ENCODE data around the gene ENPP1.

ENPP1 gene

DNA sequence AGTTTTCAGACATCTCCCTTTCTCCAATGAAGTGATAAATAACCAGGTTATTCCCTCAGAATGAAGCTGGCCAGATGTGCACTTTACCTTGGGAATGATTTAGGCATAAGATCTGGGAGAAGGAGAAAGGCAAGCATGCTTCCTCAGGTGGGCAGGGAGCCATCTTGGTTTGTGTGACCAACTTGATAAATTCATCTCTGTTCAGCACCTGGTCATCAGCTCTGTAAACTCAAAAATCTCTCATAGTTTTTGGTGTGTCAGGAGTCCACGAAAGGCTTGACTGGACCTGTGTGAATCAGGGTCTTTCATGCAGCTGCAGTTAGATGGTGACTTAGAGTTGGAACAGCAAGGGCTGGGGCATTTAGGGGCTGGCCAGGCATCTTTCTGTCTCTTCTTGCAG lies 24.5 kb downstream of the ENPP1 start:
- no peaks in the 10 kb centered on the region for H3K36me3 ChIP-seq (ENCODE audit: insufficient read depth, low read length)
- H3K4me2 ChIP-seq (ENCODE audit: low read length): no peak overlapping the region
- no peaks in the 10 kb centered on the region for H3K4me1 ChIP-seq (ENCODE audit: insufficient read depth, low read length, severe bottlenecking)
- H3K9me3 ChIP-seq (ENCODE audit: low read length): no peaks in the 10 kb centered on the region
- H3K4me3 ChIP-seq (ENCODE audit: low read depth, low read length, poor library complexity, severe bottlenecking): no peak overlapping the region
- TF ChIP-seq EZH2 (IDR thresholded peaks at IDR 0.05; ENCODE audit: borderline replicate concordance, low read length) (no peak), CTCF (IDR thresholded peaks at IDR 0.05; ENCODE audit: low read length) (no peak)
- no peaks in the 10 kb centered on the region for H4K20me1 ChIP-seq (ENCODE audit: insufficient read depth, low read length)
- H3K27ac ChIP-seq (ENCODE audit: low read depth, low read length, poor library complexity, severe bottlenecking): no peak overlapping the region
- no peak overlapping the region for H2AFZ ChIP-seq (ENCODE audit: low read length)
- H3K27me3 ChIP-seq (ENCODE audit: insufficient read depth, low read length): no peaks in the 10 kb centered on the region
- H3K9ac ChIP-seq (ENCODE audit: low read length): no peak overlapping the region
- no peaks in the 10 kb centered on the region for H3F3A ChIP-seq (ENCODE audit: insufficient read depth, low read length)
- no peaks in the 10 kb centered on the region for H3K9me2 ChIP-seq (ENCODE audit: low read depth, low read length)
- no peaks in the 10 kb centered on the region for H3K79me2 ChIP-seq (ENCODE audit: insufficient read depth, low read length)

GRCh38 chr6:131838051-131838450 lies 30.2 kb downstream of the ENPP1 start:
- no peaks in the 10 kb centered on the region for H3F3A ChIP-seq (ENCODE audit: insufficient read depth, low read length)
- H2AFZ ChIP-seq (ENCODE audit: low read length): no peak overlapping the region
- H3K9ac ChIP-seq (ENCODE audit: low read length): no peak overlapping the region
- no peaks in the 10 kb centered on the region for H3K36me3 ChIP-seq (ENCODE audit: insufficient read depth, low read length)
- H3K9me2 ChIP-seq (ENCODE audit: low read depth, low read length): no peaks in the 10 kb centered on the region
- no peaks in the 10 kb centered on the region for H3K9me3 ChIP-seq (ENCODE audit: low read length)
- no peaks in the 10 kb centered on the region for H3K27me3 ChIP-seq (ENCODE audit: insufficient read depth, low read length)
- TF ChIP-seq EZH2 (IDR thresholded peaks at IDR 0.05; ENCODE audit: borderline replicate concordance, low read length) (no peak), CTCF (IDR thresholded peaks at IDR 0.05; ENCODE audit: low read length) (no peak)
- H4K20me1 ChIP-seq (ENCODE audit: insufficient read depth, low read length): no peaks in the 10 kb centered on the region
- H3K4me3 ChIP-seq (ENCODE audit: low read depth, low read length, poor library complexity, severe bottlenecking): no peak overlapping the region
- H3K27ac ChIP-seq (ENCODE audit: low read depth, low read length, poor library complexity, severe bottlenecking): no peak overlapping the region
- no peak overlapping the region for H3K4me2 ChIP-seq (ENCODE audit: low read length)
- no peaks in the 10 kb centered on the region for H3K4me1 ChIP-seq (ENCODE audit: insufficient read depth, low read length, severe bottlenecking)
- H3K79me2 ChIP-seq (ENCODE audit: insufficient read depth, low read length): no peaks in the 10 kb centered on the region

- Histone ChIP-seq H3F3A (ENCODE audit: insufficient read depth, low read length) (no peaks in the 10 kb centered on the region), H3K27ac (ENCODE audit: low read depth, low read length, poor library complexity, severe bottlenecking) (no peak overlapping the region), H3K27me3 (ENCODE audit: insufficient read depth, low read length) (no peaks in the 10 kb centered on the region), H3K4me1 (ENCODE audit: insufficient read depth, low read length, severe bottlenecking) (no peaks in the 10 kb centered on the region), H3K79me2 (ENCODE audit: insufficient read depth, low read length) (no peaks in the 10 kb centered on the region), H3K9ac (ENCODE audit: low read length) (no peak overlapping the region), H3K4me3 (ENCODE audit: low read depth, low read length, poor library complexity, severe bottlenecking) (no peak overlapping the region), H3K36me3 (ENCODE audit: insufficient read depth, low read length) (no peaks in the 10 kb centered on the region), H2AFZ (ENCODE audit: low read length) (no peak overlapping the region), H4K20me1 (ENCODE audit: insufficient read depth, low read length) (no peaks in the 10 kb centered on the region), H3K9me3 (ENCODE audit: low read length) (no peaks in the 10 kb centered on the region), H3K9me2 (ENCODE audit: low read depth, low read length) (no peaks in the 10 kb centered on the region), H3K4me2 (ENCODE audit: low read length) (no peak overlapping the region)
- no peak for TF ChIP-seq CTCF (IDR thresholded peaks at IDR 0.05; ENCODE audit: low read length)
- no peak for TF ChIP-seq EZH2 (IDR thresholded peaks at IDR 0.05; ENCODE audit: borderline replicate concordance, low read length)
Measured at GRCh38 chr6:131839388-131839787, 31.6 kb downstream of the ENPP1 start.

Data from OCI-LY1 (cell line).